NK-92 (cell line): ENCODE data around the gene ZNF516.

Source experiments
- DNase-seq: peaks from one replicate; lab custom pipeline; 2025; ENCODE audit not compliant: unreplicated experiment; lab: John Stamatoyannopoulos, UW

Gene ZNF516

GRCh38 chr18:76443519-76444445 lies 51.3 kb downstream of the ZNF516 start:
- DNase-seq, result no peak

GRCh38 chr18:76442413-76443171 lies 52.5 kb downstream of the ZNF516 start:
- no peak for DNase-seq

- no peak for DNase-seq
Measured at GRCh38 chr18:76441668-76442412, 53.2 kb downstream of the ZNF516 start.

- no peak for DNase-seq
Measured at GRCh38 chr18:76441002-76441667, 53.9 kb downstream of the ZNF516 start.

GRCh38 chr18:76437910-76438309 lies 57.1 kb downstream of the ZNF516 start:
- DNase-seq, result no peak

GRCh38 chr18:76437011-76437410 lies 58.0 kb downstream of the ZNF516 start:
- DNase-seq, result no peak

GRCh38 chr18:76436342-76436741 lies 58.7 kb downstream of the ZNF516 start:
- no peak for DNase-seq

- DNase-seq, result no peak
Measured at GRCh38 chr18:76435316-76435989, 59.6 kb downstream of the ZNF516 start.

GRCh38 chr18:76434452-76434851 lies 60.6 kb downstream of the ZNF516 start:
- no peak for DNase-seq

- no peak for DNase-seq
Measured at GRCh38 chr18:76433788-76434187, 61.3 kb downstream of the ZNF516 start.

- no peak for DNase-seq
Measured at GRCh38 chr18:76432970-76433767, 61.9 kb downstream of the ZNF516 start.

GRCh38 chr18:76432274-76432755 lies 62.7 kb downstream of the ZNF516 start:
- no peak for DNase-seq

- DNase-seq, result no peak
Measured at GRCh38 chr18:76431437-76432273, 63.4 kb downstream of the ZNF516 start.

- DNase-seq, result no peak
Measured at GRCh38 chr18:76430636-76431035, 64.4 kb downstream of the ZNF516 start.

- DNase-seq, result no peak
Measured at GRCh38 chr18:76429262-76430126, 65.5 kb downstream of the ZNF516 start.

- no peak for DNase-seq
Measured at GRCh38 chr18:76428396-76429261, 66.4 kb downstream of the ZNF516 start.
